HG03095 (cell line): Measurements from ENCODE around the gene ATN1.
"Not testable (repeated sequence)": the region's sequence is repeated elsewhere in the genome, so short reads cannot be mapped to it uniquely, and the experiment has no call there.

Source experiments
- ATAC-seq: cut with Tn5 transposase; IDR thresholded peaks from one replicate; pipeline ENCODE4 v1.9.1; 2021; ENCODE audit warnings: moderate library complexity; ENCODE audit not compliant: unreplicated experiment

The ATN1 gene

DNA sequence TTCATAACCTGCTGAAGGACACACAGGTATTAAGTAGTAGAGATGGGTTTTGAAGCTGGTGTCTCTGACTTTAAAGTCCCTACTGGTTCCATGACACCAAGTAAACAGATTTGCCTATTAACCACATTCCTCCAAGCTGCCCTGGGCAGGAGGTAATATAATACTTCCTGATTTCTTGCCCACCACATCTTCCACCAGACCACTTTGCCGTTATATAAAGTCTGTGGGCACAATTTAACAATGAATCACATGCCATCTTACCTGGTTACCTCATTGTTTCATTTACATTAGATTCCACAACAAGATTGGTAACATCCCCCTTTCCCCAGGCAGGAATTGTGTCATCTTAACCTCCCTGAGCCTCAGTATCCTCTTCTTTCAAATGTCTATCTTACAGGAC, 24.0 kb upstream of the ATN1 start:
- ATAC-seq: no peak

- ATAC-seq: peak; percentile 94
Observed at GRCh38 chr12:6904280-6905276, 23.2 kb upstream of the ATN1 start, which contains the start of gene LRRC23. LRRC23 (plus strand) TSS chr12:6904822; CDS start chr12:6905634, 812 bp downstream.

- no peak for ATAC-seq
Observed at GRCh38 chr12:6905414-6906040, 22.2 kb upstream of the ATN1 start.

DNA sequence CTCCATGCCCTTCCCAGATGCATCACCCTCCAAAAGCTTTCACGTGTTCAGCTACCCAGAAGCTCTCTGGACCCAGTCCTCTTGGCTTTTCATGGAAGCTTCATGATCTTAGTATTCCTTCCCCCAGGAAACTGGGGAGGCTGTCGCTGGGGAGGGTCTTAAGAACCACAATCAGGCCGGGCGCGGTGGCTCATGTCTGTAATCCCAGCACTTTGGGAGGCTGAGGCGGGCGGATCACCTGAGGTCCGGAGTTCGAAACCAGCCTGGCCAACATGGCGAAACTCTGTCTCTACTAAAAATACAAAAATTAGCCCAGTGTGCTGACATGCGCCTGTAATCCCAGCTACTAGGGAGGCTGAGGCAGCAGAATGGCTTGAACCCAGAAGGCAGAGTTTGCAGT, 19.6 kb upstream of the ATN1 start:
- ATAC-seq: not testable (repeated sequence)

GRCh38 chr12:6909421-6910145, 18.2 kb upstream of the ATN1 start:
- ATAC-seq: no peak

- no peak for ATAC-seq
Observed at GRCh38 chr12:6912164-6912935, 15.4 kb upstream of the ATN1 start.

DNA sequence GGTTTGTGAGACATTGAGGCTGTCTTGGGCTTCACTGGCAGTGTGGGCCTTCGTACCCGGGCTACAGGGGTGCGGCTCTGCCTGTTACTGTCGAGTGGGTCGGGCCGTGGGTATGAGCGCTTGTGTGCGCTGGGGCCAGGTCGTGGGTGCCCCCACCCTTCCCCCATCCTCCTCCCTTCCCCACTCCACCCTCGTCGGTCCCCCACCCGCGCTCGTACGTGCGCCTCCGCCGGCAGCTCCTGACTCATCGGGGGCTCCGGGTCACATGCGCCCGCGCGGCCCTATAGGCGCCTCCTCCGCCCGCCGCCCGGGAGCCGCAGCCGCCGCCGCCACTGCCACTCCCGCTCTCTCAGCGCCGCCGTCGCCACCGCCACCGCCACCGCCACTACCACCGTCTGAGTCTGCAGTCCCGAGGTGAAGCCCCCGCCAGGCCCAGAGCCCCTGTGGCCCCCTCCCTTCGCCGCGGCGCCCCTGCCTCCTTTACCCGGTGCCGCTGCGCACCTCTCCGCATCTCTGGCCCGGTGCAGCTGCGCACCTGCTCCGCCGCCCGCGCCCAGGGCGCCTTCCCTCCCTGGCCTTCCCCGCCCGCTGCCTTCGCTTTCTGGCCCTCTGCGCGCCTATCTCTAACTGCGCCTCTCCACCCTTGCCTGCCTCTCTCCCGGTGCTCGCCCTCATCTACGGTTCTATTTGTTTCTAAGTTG, 13.4 kb upstream of the ATN1 start, which contains the start of gene ENO2:
TSS of gene ENO2 (plus strand) at position 335 of the 701 bp plus-strand sequence. CDS start 1,253 bp downstream, outside the sequence.
- peak; percentile 78 for ATAC-seq

- ATAC-seq: no peak
Observed at GRCh38 chr12:6914947-6915788, 12.6 kb upstream of the ATN1 start.

DNA sequence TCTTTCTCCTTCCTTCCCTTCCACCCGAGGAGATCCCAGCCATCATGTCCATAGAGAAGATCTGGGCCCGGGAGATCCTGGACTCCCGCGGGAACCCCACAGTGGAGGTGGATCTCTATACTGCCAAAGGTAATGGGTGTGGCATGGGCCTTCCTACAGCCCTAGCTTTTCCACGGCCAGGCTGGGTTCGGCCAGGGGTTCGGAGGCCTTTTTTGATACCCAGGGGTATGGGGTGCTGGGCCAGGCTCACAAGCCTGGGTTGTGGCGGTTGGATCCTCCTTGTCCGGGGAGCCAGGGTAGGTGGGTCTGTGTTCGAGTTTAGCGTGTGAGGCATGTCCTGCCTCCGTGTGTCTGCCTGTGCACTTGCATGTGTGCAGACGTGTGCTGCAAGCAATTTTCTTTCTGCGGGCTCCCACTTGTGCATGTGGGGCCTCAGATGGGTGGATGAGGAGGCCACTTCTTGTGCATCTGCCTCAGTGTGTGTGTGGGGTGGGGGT, 11.9 kb upstream of the ATN1 start:
- ATAC-seq: no peak

- ATAC-seq: no peak
Observed at GRCh38 chr12:6916426-6917200, 11.1 kb upstream of the ATN1 start.

- ATAC-seq: no peak
Observed at GRCh38 chr12:6917491-6918231, 10.1 kb upstream of the ATN1 start.

- ATAC-seq: no peak
Observed at GRCh38 chr12:6919588-6919987, 8.2 kb upstream of the ATN1 start.

DNA sequence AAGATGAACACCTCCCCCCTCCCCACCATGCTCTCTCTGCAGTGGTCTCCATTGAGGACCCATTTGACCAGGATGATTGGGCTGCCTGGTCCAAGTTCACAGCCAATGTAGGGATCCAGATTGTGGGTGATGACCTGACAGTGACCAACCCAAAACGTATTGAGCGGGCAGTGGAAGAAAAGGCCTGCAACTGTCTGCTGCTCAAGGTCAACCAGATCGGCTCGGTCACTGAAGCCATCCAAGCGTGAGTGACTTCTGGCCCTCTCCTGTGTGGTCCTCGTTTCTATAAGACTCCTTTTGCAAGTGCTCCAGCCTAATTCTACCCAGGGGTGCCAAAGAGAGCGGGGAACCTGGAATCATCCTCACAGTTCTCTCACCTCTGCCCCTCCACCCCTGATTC, 6.2 kb upstream of the ATN1 start:
- no peak for ATAC-seq

DNA sequence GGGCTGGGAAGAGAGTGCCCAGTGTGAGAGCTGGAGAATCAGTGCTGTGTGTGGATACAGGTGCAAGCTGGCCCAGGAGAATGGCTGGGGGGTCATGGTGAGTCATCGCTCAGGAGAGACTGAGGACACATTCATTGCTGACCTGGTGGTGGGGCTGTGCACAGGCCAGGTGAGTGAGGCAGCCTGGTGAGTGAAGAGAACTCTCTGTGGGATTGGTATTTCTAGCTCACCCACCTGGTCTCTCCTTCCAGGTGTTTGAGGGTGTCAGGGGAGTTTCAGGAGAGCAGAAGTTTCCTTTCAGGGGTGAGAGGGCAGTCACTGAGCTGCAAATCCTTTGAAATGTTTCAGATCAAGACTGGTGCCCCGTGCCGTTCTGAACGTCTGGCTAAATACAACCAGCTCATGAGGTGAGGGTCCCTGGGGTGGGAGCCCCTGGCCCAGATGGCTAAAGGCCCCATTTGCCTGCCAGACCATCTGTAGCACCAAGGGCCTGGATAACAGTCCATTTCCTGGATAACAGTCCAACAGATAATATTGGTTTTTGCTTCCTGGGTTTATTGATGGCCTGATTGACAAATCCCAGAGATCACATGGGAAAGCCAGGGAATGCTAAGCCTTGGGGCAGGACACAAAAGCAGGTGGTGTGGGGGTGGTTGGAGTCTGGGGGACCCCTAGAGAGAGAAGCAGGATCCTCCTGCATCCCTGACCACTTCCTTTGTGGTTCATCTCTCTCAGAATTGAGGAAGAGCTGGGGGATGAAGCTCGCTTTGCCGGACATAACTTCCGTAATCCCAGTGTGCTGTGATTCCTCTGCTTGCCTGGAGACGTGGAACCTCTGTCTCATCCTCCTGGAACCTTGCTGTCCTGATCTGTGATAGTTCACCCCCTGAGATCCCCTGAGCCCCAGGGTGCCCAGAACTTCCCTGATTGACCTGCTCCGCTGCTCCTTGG, 5.5 kb upstream of the ATN1 start:
- no peak for ATAC-seq

DNA sequence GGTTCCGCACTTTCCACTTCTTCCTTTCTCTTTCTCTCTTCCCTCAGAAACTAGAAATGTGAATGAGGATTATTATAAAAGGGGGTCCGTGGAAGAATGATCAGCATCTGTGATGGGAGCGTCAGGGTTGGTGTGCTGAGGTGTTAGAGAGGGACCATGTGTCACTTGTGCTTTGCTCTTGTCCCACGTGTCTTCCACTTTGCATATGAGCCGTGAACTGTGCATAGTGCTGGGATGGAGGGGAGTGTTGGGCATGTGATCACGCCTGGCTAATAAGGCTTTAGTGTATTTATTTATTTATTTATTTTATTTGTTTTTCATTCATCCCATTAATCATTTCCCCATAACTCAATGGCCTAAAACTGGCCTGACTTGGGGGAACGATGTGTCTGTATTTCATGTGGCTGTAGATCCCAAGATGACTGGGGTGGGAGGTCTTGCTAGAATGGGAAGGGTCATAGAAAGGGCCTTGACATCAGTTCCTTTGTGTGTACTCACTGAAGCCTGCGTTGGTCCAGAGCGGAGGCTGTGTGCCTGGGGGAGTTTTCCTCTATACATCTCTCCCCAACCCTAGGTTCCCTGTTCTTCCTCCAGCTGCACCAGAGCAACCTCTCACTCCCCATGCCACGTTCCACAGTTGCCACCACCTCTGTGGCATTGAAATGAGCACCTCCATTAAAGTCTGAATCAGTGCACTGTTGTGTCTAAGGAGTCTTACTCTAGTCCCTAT, 4.6 kb upstream of the ATN1 start:
- no peak for ATAC-seq

DNA sequence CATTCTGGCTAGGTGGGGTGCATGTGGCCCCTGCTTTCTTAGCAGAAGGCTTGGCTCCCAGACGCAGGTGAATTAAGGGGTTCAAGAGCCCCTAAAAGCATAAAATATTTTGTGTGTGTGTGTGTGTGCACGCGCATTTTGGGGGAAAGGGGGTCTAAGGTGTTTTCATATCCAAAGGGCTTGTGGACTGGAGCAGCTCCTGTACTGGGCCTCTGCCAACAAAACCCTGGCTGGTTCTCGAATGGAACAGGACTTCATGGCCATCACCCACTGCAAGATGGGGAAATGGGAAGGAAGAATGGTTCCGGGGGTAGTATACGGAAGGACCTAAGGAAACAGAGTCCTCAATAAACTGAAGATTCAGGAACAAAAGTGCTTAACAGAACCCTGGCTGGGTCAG, 3.9 kb upstream of the ATN1 start:
- ATAC-seq: no peak
